K562 (cell line): ENCODE data around the gene ZNF652. TPM values are rescaled to one million over a fixed set of nuclear protein-coding genes. Genes with fewer than 3 reads are reported as not detected.

Experiments
- GABPB2 ChIP-seq: fragments of 250-450 bp; sonication (Bioruptor Pico); conservative IDR thresholded peaks from 2 replicates; pipeline ENCODE4 v1.5.1; 2021; ENCODE audit warnings: mild to moderate bottlenecking
- HDAC2 ChIP-seq: fragments of 450-650 bp; IDR thresholded peaks from 2 replicates; pipeline ENCODE4 v1.6.1; 2016; ENCODE audit warnings: mild to moderate bottlenecking
- ZFX ChIP-seq: sonication (generic); formaldehyde crosslinking; IDR thresholded peaks from 2 replicates; pipeline ENCODE4 v1.8.0; 2022; ENCODE audit warnings: mild to moderate bottlenecking, missing genetic modification reagents, moderate library complexity
- polyA plus RNA-seq, 8 experiments: library from polyadenylated mRNA; depleted of rRNA in 4 of 8; stranded (reverse) in 5 of 8; unstranded in 3 of 8; fragments of >200 nt; fragmentation: Nextera tagmentation in 2 of 8; fragmentation: Illumina TruSeq in 1 of 8; extraction: Ambion mirVana in 2 of 8; extraction: Trizol in 1 of 8; gene quantifications; 2 replicates each; pipeline versions ENCODE4 v1.2.1 to v1.2.3, GENCODE V29; 2011 to 2014; ENCODE audit warnings: inconsistent platforms in 1 of 8, missing spikeins in 1 of 8
- total RNA-seq, 7 experiments: library from RNA; depleted of rRNA in 6 of 7; stranded (reverse); fragments of >200 nt in 6 of 7; fragmentation: Illumina TruSeq in 2 of 7; extraction: Trizol in 2 of 7; gene quantifications; 2 replicates each; pipeline versions ENCODE4 v1.2.1 to v1.2.3, GENCODE V29; 2011 to 2021; ENCODE audit warnings: low replicate concordance in 1 of 7
- TF ChIP-seq, protein P1 (sequence below), 2 experiments: fragments of 450-650 bp; conservative IDR thresholded peaks; 2 replicates each; pipeline ENCODE4 v1.6.1; 2017; ENCODE audit warnings: mild to moderate bottlenecking in 2 of 2, moderate library complexity in 2 of 2
- TF ChIP-seq, protein P2 (sequence below): sonication (generic); formaldehyde crosslinking; IDR thresholded peaks from 2 replicates; pipeline ENCODE4 v1.8.0; 2022; ENCODE audit warnings: mild to moderate bottlenecking, missing genetic modification reagents

The ZNF652 gene
- total and polyA plus RNA-seq, 9 of the 15 experiments (the other 6 are each of a cell fraction or from before 2014, with no cell fraction given), result 5.1 to 15.5 (median 7.8) TPM

DNA sequence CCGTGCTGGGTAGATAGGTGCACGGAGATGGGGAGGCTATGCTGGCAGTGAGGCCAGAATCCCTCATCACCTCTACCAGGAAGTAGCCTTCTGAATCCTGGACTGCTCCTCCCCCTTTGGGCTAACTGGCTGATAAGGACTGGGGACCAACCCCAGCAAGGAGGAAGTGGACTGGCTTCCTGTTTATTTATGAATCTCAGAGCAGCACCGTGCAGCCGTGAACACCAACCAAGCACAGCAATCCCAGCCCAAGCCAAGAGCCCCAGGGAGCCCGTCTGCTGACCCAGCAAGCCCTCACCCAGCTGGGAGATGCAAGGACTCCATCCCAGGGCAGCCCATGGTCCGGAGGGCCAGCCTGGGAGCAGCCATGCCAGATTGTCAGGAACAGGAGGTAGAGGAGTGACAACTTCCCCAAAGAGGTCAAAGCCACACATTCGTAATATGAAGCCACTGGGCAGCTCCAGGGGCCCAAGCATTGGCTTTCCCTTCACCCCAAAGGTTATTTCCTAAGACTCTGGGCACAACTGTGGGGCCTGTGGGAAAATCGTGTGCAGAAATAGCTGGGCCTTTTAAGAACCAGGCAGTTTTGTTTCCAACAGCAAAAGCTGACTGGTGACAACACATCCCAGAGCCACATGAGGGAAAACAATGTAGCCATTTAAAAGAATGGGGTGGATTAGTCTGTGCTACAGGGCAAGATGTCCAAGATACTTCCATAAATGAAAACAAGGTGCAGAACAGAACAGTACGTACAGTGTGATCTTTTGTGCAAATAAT, 28.7 kb upstream of the ZNF652 start (continued):
- TF ChIP-seq, protein P1, sequence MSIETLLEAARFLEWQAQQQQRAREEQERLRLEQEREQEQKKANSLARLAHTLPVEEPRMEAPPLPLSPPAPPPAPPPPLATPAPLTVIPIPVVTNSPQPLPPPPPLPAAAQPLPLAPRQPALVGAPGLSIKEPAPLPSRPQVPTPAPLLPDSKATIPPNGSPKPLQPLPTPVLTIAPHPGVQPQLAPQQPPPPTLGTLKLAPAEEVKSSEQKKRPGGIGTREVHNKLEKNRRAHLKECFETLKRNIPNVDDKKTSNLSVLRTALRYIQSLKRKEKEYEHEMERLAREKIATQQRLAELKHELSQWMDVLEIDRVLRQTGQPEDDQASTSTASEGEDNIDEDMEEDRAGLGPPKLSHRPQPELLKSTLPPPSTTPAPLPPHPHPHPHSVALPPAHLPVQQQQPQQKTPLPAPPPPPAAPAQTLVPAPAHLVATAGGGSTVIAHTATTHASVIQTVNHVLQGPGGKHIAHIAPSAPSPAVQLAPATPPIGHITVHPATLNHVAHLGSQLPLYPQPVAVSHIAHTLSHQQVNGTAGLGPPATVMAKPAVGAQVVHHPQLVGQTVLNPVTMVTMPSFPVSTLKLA (conservative IDR thresholded peaks at IDR 0.05), result peak in 1 of 2 experiments; percentile 37; a peak in 1 of 4 replicates
- TF ChIP-seq GABPB2 (CRISPR knock-in tag) (no peak), HDAC2 (0 out of 2 replicates have a peak, but pooled peaks have one; percentile 56), ZFX (CRISPR knock-in tag) (peak; percentile 36; the same call in 1 of the 2 replicates)
- TF ChIP-seq, protein P2, sequence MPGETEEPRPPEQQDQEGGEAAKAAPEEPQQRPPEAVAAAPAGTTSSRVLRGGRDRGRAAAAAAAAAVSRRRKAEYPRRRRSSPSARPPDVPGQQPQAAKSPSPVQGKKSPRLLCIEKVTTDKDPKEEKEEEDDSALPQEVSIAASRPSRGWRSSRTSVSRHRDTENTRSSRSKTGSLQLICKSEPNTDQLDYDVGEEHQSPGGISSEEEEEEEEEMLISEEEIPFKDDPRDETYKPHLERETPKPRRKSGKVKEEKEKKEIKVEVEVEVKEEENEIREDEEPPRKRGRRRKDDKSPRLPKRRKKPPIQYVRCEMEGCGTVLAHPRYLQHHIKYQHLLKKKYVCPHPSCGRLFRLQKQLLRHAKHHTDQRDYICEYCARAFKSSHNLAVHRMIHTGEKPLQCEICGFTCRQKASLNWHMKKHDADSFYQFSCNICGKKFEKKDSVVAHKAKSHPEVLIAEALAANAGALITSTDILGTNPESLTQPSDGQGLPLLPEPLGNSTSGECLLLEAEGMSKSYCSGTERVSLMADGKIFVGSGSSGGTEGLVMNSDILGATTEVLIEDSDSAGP (CRISPR knock-in tag), result no peak
